Activated T-cell treated with anti-CD3 and anti-CD28 coated beads, Interleukin-2, amount 50 U/mL, for 48 hours (primary cell): ENCODE measurements around the gene MYL12B.

Source experiments
- DNase-seq, 2 experiments: peaks; one replicate each; pipeline ENCODE4 v3.0.0-alpha.2; 2020

MYL12B gene

GRCh38 chr18:3236470-3236869 is 25.5 kb upstream of the MYL12B start:
- no peak for DNase-seq

DNA sequence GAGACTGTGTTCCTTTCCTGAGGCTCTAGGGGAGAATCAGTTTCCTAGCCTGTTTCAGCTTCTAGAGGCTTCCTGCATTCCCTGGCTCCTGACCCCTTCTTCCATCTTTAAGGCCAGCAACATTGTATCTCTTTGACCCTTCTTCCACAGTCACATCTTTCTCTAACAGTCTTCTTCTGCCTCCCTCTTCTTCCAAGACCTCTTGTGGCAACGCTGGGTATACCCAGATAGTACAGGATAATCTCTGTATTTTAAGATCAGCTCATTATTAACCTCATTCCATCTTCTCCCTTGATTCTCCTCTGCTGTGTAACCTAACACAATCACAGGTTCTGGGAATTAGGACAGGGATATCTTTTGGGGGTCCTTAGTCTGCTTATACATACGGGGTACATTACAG is 23.2 kb upstream of the MYL12B start:
- DNase-seq: no peak

GRCh38 chr18:3245185-3245564 is 16.8 kb upstream of the MYL12B start:
- DNase-seq: no peak

DNA sequence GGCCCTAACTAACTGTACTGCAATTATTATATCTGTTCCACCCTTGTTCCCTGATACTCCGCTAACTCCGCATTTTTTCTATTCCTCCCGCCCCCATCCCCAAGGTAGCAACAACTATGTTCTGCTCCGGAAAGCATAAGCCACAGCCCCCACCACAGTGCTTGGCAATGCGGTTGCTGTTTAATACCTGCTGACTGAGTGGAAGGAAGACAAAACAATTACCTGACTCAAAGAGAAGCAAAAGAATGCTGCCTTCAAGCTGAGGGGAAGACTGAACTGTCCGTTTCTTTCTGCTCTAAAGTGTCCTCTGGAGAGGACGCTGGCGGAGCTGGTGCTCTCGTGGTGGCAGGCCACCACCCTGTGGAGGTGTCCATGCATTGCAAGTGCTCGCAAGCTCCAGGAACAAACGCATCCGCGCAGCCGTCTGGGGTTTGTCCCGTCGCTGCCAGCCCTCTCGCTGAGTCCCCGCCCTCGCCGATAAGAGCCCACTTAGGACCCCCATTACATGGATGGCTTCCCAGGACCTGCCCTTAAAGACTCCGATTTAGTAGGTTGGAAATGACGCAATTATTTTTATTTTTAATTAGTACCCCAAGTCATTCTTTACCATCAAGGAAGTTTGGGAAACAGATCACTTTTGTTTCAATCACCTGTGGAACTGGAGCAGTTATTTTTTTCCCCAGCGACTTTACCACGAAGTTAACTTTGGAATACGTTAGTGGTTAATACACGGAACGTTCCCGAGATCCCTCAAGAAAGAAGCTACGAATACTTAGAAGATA is 15.9 kb upstream of the MYL12B start:
- DNase-seq: peak; percentile 85 to 89

DNA sequence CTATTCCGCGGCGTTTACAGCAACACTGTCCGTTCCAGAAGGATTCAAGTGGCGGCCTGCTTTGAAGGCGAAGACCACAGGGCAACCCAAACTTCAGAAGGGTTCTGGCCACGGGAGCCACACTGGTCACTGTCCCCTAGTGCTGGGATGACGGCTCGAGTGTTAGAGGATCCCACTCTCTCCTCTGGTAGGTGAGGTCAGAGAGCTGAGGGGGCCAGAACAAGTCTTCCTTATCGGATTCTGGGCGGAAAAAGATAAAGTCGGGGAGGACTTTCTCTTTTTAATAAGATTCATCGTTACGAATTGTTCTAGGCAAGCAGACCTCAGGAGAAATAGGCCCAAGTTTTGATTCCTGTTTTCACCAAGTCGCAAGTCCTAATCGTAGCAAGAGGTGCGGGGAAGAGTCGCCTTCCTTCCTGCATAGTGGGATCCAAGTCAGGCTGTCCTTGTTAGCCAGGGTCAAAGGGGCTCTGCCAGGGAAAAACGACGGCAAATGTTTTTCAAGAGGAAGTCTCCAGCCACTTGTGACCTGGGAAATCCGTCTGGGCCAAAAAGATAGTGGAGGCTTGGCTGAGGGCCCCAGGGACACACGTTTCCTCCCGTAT is 15.2 kb upstream of the MYL12B start:
- DNase-seq: peak; percentile 50 to 53

DNA sequence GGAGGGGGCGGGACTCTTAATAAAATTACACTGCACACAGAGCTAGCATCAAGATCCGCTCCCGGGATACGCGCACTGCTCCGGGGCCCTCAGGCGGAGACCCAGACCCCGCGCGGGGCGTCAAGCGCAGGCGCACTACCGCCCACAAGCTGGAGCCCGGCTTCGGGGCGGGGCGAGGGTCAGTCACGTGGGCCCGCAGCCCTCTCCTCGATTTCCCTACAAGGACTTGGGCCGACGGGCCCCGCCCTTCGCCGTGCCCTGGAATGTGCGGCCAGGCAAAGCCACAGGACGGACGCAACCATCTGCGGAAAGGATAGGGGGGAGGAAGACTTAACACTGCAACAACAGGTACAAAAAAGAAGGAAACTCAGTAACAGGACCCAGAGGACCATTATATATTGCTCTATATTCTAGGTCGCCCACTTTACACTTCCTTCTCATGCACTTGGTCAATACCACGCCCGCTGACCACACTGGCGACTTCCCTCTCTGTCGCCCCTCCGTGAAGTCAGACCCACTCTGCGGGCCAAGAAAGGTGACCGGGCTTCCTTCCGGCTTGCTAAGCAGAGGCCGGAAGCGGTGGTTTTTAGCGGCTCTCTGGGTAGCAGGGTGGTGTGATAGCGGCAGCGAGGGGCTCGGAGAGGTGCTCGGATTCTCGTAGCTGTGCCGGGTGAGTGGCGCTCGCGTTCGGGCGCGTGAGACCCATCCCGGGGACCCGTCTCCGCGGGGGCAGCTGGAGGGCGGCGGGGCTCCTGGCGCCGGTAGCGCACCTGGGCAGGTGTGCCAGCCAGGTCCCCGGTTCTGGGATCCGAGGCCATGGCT is 14.5 kb upstream of the MYL12B start, which contains the start of gene MYL12A:
Gene MYL12A, plus strand, starts transcription at position 562 of the 822 bp plus-strand sequence. CDS start 5,447 bp downstream, outside the sequence.
- peak; percentile 98 for DNase-seq

DNA sequence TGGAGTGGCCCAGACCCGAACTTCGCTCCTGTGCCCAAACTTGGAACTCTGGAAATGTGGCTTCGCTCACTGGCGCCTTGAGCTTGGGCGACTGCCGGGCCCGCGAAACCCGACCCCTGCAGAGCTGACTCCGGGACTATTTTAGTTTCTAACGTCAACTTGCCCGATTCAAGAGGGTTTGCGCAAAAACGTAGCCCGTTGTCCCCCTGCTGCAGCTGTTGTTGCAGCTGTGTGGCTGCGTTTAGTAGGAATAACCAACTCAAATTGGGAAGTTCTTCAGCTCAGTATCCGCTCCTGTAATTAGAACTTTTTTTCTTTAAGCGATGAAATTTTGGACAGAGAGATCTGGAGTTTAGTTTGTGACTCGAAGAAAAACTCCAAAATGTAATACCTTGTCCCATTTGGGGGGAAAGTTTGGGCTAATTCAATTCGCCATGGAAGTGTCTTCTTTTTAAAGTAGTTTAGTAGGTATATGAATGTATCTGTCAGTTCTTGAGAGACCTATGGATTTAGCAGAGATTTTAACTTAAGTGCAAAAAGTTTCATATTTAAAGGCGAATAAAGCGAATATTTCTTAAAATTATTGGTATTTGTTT is 13.8 kb upstream of the MYL12B start:
- no peak for DNase-seq

- no peak for DNase-seq
Measured at GRCh38 chr18:3248658-3249359, 13.1 kb upstream of the MYL12B start.

DNA sequence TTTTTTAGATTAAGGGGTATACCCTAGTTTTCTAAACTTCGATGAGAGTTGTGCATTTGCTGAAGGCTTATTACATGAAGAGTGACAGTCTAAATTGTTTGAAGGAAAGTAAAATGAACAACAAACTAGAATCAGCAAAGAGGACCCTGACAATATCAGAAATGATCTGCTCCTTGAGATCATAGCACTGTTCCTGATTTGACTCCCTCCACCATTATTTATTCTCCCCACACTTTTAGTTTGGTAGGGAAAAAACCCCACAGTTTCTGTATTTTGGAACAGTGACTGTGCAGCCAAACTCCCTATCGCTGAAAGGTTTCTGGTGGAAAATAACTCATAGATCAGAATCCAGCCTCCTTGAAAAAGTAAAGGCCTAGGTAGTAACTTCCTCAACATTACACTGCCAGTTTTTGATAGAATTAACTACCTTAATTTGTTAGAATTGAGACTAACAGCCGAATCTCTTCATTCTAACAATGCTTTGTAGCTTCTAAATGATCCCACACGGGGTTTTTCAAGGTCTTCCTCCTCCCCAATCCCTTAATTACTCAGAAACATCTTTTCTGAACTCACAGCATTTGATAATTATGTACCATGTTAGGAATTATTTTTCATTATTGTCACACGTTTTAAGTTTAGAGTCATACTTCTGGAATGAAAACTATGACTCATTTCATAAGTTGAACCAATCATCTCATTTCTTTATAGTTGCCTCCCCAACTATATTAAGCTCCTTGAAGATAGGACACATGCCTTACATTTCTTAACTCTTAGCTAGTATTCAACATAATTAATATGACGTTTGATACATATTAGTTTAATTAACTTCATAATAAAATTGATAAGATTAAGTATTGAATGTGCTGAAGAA is 11.5 kb upstream of the MYL12B start:
- no peak for DNase-seq

GRCh38 chr18:3251249-3251962 is 10.5 kb upstream of the MYL12B start:
- no peak for DNase-seq

DNA sequence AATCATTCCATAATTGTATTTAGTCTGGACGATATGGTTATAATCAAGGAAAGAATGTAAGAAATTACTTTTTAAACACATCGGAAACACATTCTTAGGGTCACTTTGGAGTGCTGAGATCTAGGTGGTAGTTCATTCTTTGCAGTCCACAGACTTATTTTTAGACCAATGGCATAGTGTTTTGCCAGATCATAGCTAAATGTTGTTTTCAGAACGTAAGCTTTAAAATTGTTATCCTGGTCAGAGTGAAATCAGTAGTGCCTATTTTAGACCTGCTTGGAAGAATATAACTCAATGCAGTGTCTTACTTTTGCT is 10.0 kb upstream of the MYL12B start:
- no peak for DNase-seq

DNA sequence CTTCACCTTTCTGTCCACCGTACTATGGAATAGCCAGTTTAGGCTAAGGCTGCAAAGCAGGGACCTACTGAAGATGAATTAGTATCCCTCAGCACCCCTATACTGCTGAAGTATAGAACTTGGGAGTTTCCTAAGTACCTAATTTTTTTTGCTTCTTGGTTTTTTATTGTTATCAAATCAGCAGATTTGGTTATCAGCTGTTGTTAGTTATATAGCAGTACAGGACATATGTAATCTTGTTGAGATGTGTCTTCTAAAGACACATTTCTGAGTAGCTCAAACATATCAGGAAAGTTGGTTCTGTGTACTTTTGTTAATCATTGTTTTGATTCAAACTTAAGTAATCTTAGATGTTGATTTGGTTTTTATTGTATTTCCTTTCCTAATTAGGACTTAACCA is 9.1 kb upstream of the MYL12B start:
- no peak for DNase-seq

DNA sequence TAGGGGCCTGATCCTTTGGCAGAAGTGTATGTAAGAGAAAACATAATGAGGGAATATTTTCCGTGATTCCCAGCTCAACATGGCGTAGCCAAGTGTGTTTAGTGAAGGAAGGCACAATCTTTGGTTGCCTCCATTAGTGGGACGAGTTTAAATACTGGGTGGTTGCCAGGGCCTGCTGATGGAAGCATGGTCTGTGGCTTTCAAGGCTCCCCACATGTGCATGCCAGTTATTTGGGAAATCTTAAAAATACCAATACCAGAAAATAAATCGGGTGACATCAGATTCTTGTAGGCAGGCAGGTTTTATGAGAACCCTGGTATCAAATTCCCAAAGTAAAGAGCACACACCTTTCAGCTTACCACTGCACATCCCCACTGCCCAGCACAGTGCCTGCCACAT is 7.2 kb upstream of the MYL12B start:
- DNase-seq: no peak

DNA sequence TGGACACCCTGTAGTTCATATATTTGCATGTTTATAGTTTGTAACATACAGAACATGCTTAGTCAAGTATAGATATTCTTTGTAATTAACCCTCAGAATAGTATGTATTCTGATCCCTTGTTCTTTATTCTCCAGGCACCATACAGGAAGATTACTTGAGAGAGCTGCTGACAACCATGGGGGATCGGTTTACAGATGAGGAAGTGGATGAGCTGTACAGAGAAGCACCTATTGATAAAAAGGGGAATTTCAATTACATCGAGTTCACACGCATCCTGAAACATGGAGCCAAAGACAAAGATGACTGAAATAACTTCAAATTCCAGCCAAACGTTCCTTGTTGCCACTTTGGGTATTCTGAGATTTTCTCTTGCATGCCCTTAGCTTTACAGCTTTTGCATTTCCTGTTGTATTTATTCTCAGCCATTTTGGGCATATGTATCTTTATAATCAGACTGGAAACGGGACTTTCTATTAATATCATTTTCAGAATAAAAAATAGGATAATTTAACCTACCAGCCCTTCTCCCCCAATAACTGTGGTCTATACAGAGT is 6.2 kb upstream of the MYL12B start:
- DNase-seq: no peak

- no peak for DNase-seq
Measured at GRCh38 chr18:3256693-3257626, 5.0 kb upstream of the MYL12B start.

DNA sequence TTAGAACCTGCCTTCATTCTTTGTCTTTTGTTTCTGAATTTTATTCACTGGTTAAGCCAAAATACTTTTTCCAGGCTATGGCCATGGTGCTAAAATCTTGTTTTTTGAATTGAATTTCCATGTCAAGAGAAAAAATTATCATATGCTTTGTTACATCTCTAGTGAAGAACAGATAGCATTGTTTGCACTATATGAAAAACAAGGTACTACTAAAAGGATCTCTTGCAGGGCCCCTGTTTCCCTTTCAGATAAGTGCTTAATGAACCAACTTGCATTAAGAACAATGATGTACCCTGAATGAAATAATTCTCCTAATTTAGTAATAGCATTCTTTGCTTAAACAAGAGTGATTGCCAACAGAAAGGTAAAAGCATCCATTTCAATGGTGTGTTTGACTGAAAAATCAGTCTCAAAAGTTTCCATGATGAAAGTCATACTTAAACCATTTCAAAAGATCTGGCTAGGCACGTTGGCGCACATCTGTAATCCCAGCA is 4.3 kb upstream of the MYL12B start:
- no peak for DNase-seq

- DNase-seq: no peak
Measured at GRCh38 chr18:3260995-3261372, 949 bp upstream of the MYL12B start.

DNA sequence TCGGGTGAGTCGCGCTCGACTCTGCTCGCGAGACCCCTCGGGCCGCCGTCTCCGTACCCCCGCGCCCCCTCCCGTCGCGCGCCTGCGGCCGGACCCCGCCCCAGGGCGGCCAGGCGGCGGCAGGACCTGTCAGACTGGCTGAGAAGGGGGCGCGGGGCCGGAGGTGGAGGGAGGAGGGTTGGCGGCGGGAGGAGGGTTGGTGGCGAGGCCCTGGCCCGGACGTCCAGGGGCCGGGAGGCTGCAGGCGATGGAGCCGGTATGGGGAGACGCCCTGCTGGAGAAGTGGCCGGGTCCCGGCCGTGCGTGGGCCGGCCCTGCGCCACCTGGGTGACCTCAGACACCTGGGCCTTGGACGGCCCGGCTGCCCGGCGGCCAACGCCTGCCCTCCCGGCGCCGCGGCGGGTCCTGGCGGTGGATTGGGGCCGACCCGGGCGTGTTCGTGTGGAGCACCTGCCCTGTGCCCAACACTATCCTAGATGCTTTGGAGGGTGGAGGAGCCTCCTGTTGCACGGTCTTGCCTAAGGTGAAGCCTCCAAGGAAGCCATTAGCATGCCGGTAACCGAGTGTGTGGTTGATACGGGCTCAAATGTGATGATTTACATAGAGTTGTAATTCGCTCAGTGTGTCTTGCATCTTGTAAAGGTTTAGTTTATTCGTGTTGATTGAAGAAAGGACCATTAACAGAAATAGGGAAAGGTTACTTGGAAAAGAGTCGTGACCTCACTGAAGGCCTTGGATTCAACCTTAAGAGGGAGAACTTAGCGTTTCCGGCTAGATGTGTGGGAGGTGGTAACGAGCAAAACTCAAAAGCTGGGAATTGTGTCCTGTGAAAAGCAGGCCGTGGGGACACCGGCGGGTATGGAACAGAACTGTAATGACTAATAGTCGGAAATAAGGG is 550 bp downstream of the MYL12B start:
- DNase-seq: peak in 1 of 2 experiments; percentile 52
